GM10266 (cell line): Measurements from ENCODE around the gene ANKHD1.
"Not testable (repeated sequence)": the region's sequence is repeated elsewhere in the genome, so short reads cannot be mapped to it uniquely, and the experiment has no call there.

Source experiments
- DNase-seq: peaks from one replicate; pipeline ENCODE4 v3.0.0; 2012; ENCODE audit errors: extremely low spot score
- TF ChIP-seq, protein P1 (sequence below): IDR thresholded peaks from 2 replicates; pipeline ENCODE4 v1.5.1; 2012; ENCODE audit warnings: mild to moderate bottlenecking, low read depth; ENCODE audit not compliant: control insufficient read depth, insufficient read depth; ENCODE audit errors: missing control alignments

ANKHD1 gene

DNA sequence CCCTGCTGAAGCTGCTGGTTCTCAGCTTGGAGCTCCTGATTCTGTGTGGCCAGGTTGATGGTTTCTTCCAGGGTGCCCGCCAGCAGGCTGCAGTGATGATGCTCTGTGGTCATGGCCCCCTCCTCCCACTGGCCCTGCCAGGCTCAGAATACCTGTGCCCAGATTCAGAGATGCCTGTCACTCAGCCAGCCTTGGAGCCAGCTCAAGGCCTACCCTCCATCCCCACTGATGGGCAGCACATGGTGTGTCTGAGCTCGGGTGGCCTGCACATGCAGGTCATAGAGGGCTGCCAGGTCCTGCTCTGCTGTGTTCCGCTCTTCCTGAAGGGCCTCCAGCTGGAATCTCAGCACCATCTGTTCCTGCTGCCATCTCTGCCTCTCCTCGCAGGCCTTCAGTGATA, 168.4 kb downstream of the ANKHD1 start:
- no peak for DNase-seq
- TF ChIP-seq, protein P1, sequence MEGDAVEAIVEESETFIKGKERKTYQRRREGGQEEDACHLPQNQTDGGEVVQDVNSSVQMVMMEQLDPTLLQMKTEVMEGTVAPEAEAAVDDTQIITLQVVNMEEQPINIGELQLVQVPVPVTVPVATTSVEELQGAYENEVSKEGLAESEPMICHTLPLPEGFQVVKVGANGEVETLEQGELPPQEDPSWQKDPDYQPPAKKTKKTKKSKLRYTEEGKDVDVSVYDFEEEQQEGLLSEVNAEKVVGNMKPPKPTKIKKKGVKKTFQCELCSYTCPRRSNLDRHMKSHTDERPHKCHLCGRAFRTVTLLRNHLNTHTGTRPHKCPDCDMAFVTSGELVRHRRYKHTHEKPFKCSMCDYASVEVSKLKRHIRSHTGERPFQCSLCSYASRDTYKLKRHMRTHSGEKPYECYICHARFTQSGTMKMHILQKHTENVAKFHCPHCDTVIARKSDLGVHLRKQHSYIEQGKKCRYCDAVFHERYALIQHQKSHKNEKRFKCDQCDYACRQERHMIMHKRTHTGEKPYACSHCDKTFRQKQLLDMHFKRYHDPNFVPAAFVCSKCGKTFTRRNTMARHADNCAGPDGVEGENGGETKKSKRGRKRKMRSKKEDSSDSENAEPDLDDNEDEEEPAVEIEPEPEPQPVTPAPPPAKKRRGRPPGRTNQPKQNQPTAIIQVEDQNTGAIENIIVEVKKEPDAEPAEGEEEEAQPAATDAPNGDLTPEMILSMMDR, result no peak

- DNase-seq, result no peak
- TF ChIP-seq, protein P1, result no peak
Measured at GRCh38 chr5:140570488-140570887, 168.9 kb downstream of the ANKHD1 start.

- TF ChIP-seq, protein P1, result no peak
- DNase-seq, result no peak
Measured at GRCh38 chr5:140571105-140571504, 169.5 kb downstream of the ANKHD1 start.

GRCh38 chr5:140573683-140574082, 172.1 kb downstream of the ANKHD1 start:
- TF ChIP-seq, protein P1, result no peak
- no peak for DNase-seq

- no peak for DNase-seq
Measured at GRCh38 chr5:140574165-140574564, 172.5 kb downstream of the ANKHD1 start.

GRCh38 chr5:140575309-140575708, 173.7 kb downstream of the ANKHD1 start:
- DNase-seq, result no peak
- TF ChIP-seq, protein P1, result no peak

More at GRCh38 chr5:140574165-140574564, 172.5 kb downstream of the ANKHD1 start:
- TF ChIP-seq, protein P1, result no peak

- no peak for DNase-seq
- TF ChIP-seq, protein P1, result no peak
Measured at GRCh38 chr5:140576776-140577201, 175.2 kb downstream of the ANKHD1 start.

GRCh38 chr5:140579188-140579747, 177.6 kb downstream of the ANKHD1 start:
- DNase-seq, result not testable (repeated sequence)
